Neural cell (in vitro differentiated cells): Measurements from ENCODE around the gene MICAL2. TPM values are rescaled to one million over a fixed set of nuclear protein-coding genes. Genes with fewer than 3 reads are reported as not detected.

Experiments
- H2AFZ ChIP-seq: fragments of 200-600, 300-800 bp; sonication (generic), shearing (Covaris generic); 2 replicates; pipeline ENCODE4 v1.6.0; 2014; ENCODE audit warnings: low read depth, mild to moderate bottlenecking, antibody characterized with exemption, low read length, moderate library complexity
- H3F3A ChIP-seq: fragments of 200-600 bp; shearing (Covaris generic); 2 replicates; pipeline ENCODE4 v1.6.1; 2016; ENCODE audit warnings: mild to moderate bottlenecking, moderate library complexity, mixed read lengths, antibody characterized with exemption, low read length; ENCODE audit not compliant: insufficient read depth, poor library complexity, severe bottlenecking
- H3K27ac ChIP-seq: fragments of 200-600, 300-800 bp; sonication (generic), shearing (Covaris generic); 2 replicates; pipeline ENCODE4 v1.5.1; 2014; ENCODE audit warnings: mild to moderate bottlenecking, low read length, moderate library complexity
- H3K27me3 ChIP-seq: fragments of 300-800, 200-600 bp; sonication (generic), shearing (Covaris generic); 2 replicates; pipeline ENCODE4 v1.6.0; 2014; ENCODE audit warnings: mild to moderate bottlenecking, low read depth, low read length, moderate library complexity; ENCODE audit not compliant: insufficient read depth
- H3K36me3 ChIP-seq: fragments of 300-800, 200-600 bp; sonication (generic), shearing (Covaris generic); 2 replicates; pipeline ENCODE4 v1.5.1; 2014; ENCODE audit warnings: mild to moderate bottlenecking, antibody characterized with exemption, low read length, moderate library complexity; ENCODE audit not compliant: insufficient read depth
- H3K4me2 ChIP-seq: fragments of 300-800, 200-600 bp; sonication (generic), shearing (Covaris generic); 2 replicates; pipeline ENCODE4 v1.6.0; 2014; ENCODE audit warnings: mild to moderate bottlenecking, low read length
- H3K4me3 ChIP-seq: fragments of 300-800, 200-600 bp; sonication (generic), shearing (Covaris generic); 2 replicates; pipeline ENCODE4 v1.5.1; 2014; ENCODE audit warnings: mild to moderate bottlenecking, low read length, moderate library complexity
- H3K79me2 ChIP-seq: fragments of 200-600 bp; shearing (Covaris generic); replicated peaks from 2 replicates; pipeline ENCODE4 v1.6.0; 2014; ENCODE audit warnings: mild to moderate bottlenecking, low read length, moderate library complexity; ENCODE audit not compliant: insufficient read depth
- H3K9ac ChIP-seq: fragments of 300-800, 200-600 bp; sonication (generic), shearing (Covaris generic); 2 replicates; pipeline ENCODE4 v1.6.1; 2016; ENCODE audit warnings: mild to moderate bottlenecking, low read length, mixed read lengths
- H3K9me2 ChIP-seq: fragments of 200-600 bp; shearing (Covaris generic); 2 replicates; pipeline ENCODE4 v1.6.1; 2016; ENCODE audit warnings: mild to moderate bottlenecking, low read length, mixed read lengths; ENCODE audit not compliant: insufficient read depth
- H3K9me3 ChIP-seq: fragments of 200-600, 300-800 bp; sonication (generic), shearing (Covaris generic); 2 replicates; pipeline ENCODE4 v1.6.1; 2016; ENCODE audit warnings: mild to moderate bottlenecking, mixed run types, low read length, moderate library complexity, mixed read lengths
- H4K20me1 ChIP-seq: fragments of 200-600 bp; shearing (Covaris generic); 2 replicates; pipeline ENCODE4 v1.6.1; 2016; ENCODE audit warnings: mild to moderate bottlenecking, mixed run types; ENCODE audit not compliant: insufficient read depth
- CTCF ChIP-seq: fragments of 450-650 bp; IDR thresholded peaks from 2 replicates; pipeline ENCODE4 v1.5.1; 2014; ENCODE audit warnings: antibody characterized with exemption, mild to moderate bottlenecking, moderate library complexity; ENCODE audit not compliant: poor library complexity, severe bottlenecking
- EP300 ChIP-seq: fragments of 450-650 bp; conservative IDR thresholded peaks from 2 replicates; pipeline ENCODE4 v1.6.1; 2014; ENCODE audit warnings: antibody characterized with exemption, mild to moderate bottlenecking, moderate library complexity; ENCODE audit not compliant: poor library complexity, severe bottlenecking
- EZH2 ChIP-seq: fragments of 200-600, 300-800 bp; shearing (Covaris generic), sonication (generic); IDR thresholded peaks from 2 replicates; pipeline ENCODE4 v1.6.1; 2014; ENCODE audit warnings: antibody characterized with exemption, low read length, borderline replicate concordance, mild to moderate bottlenecking; ENCODE audit not compliant: insufficient read depth, poor library complexity, severe bottlenecking
- MXI1 ChIP-seq: fragments of 450-650 bp; conservative IDR thresholded peaks from 2 replicates; pipeline ENCODE4 v1.6.1; 2014; ENCODE audit warnings: antibody characterized with exemption, mild to moderate bottlenecking; ENCODE audit not compliant: poor library complexity, severe bottlenecking
- POLR2AphosphoS5 ChIP-seq: IDR thresholded peaks from 2 replicates; pipeline ENCODE4 v1.6.1; 2012
- RAD21 ChIP-seq: fragments of 450-650 bp; conservative IDR thresholded peaks from 2 replicates; pipeline ENCODE4 v1.6.1; 2014; ENCODE audit warnings: antibody characterized with exemption, mild to moderate bottlenecking, moderate library complexity
- REST ChIP-seq: IDR thresholded peaks from 2 replicates; pipeline ENCODE4 v1.6.1; 2012; ENCODE audit warnings: borderline replicate concordance
- SMC3 ChIP-seq: fragments of 450-650 bp; conservative IDR thresholded peaks from 2 replicates; pipeline ENCODE4 v1.6.1; 2014; ENCODE audit warnings: antibody characterized with exemption, mild to moderate bottlenecking, moderate library complexity; ENCODE audit not compliant: poor library complexity
- TAF1 ChIP-seq: IDR thresholded peaks from 2 replicates; pipeline ENCODE4 v1.6.1; 2012; ENCODE audit warnings: low read depth
- polyA plus RNA-seq: library from polyadenylated mRNA; depleted of rRNA; stranded (reverse); fragments of >200 nt; gene quantifications from 2 replicates; pipeline ENCODE4 v1.2.3, GENCODE V29; 2014

Gene MICAL2
- polyA plus RNA-seq, 1 donor from 2014 or later, result 2.2 TPM

GRCh38 chr11:12105471-12105870 lies 4.9 kb upstream of the MICAL2 start:
- H3K9me2 ChIP-seq, result no peaks in the 10 kb centered on the region
- no peaks in the 10 kb centered on the region for H4K20me1 ChIP-seq
- H3K79me2 ChIP-seq, result no peaks in the 10 kb centered on the region
- H3F3A ChIP-seq, result no peaks in the 10 kb centered on the region
- no peak overlapping the region for H2AFZ ChIP-seq
- no peak overlapping the region for H3K4me3 ChIP-seq
- H3K27me3 ChIP-seq, result peaks cover 5% of the 10 kb centered on the region
- H3K9me3 ChIP-seq, result no peaks in the 10 kb centered on the region
- H3K4me2 ChIP-seq, result no peak overlapping the region
- H3K9ac ChIP-seq, result no peak overlapping the region
- TF ChIP-seq TAF1, result no peak
- no peak for TF ChIP-seq SMC3
- TF ChIP-seq CTCF, result no peak
- TF ChIP-seq POLR2AphosphoS5, result no peak
- TF ChIP-seq RAD21, result no peak
- TF ChIP-seq EZH2, result no peak
- TF ChIP-seq REST, result no peak
- TF ChIP-seq MXI1, result no peak
- H3K27ac ChIP-seq, result no peak overlapping the region
- no peaks in the 10 kb centered on the region for H3K36me3 ChIP-seq

- H3K4me3 ChIP-seq, result no peak overlapping the region
- no peak overlapping the region for H3K27ac ChIP-seq
- no peak overlapping the region for H2AFZ ChIP-seq
- H3K79me2 ChIP-seq, result no peaks in the 10 kb centered on the region
- H4K20me1 ChIP-seq, result no peaks in the 10 kb centered on the region
- no peaks in the 10 kb centered on the region for H3K9me2 ChIP-seq
- no peaks in the 10 kb centered on the region for H3K9me3 ChIP-seq
- H3K27me3 ChIP-seq, result peaks cover 10% of the 10 kb centered on the region
- no peak overlapping the region for H3K4me2 ChIP-seq
- H3K9ac ChIP-seq, result no peak overlapping the region
- no peaks in the 10 kb centered on the region for H3K36me3 ChIP-seq
- no peak for TF ChIP-seq RAD21
- no peak for TF ChIP-seq CTCF
- no peak for TF ChIP-seq EP300
- TF ChIP-seq TAF1, result no peak
- TF ChIP-seq MXI1, result no peak
- no peak for TF ChIP-seq REST
- TF ChIP-seq POLR2AphosphoS5, result no peak
- no peak for TF ChIP-seq EZH2
- TF ChIP-seq SMC3, result no peak
- no peaks in the 10 kb centered on the region for H3F3A ChIP-seq
Measured at GRCh38 chr11:12106101-12106500, 4.3 kb upstream of the MICAL2 start.
